ENCODE results near the gene DNAJC28.
A peak's percentile ranks its signal among the peaks of the same experiment; 100 is the strongest.

Gene DNAJC28

GRCh38 chr21:33487996-33488395 is 3.5 kb downstream of the DNAJC28 start:
- no peak for DNase-seq (ENCODE audit: low read depth)
- TF ChIP-seq, protein P1, sequence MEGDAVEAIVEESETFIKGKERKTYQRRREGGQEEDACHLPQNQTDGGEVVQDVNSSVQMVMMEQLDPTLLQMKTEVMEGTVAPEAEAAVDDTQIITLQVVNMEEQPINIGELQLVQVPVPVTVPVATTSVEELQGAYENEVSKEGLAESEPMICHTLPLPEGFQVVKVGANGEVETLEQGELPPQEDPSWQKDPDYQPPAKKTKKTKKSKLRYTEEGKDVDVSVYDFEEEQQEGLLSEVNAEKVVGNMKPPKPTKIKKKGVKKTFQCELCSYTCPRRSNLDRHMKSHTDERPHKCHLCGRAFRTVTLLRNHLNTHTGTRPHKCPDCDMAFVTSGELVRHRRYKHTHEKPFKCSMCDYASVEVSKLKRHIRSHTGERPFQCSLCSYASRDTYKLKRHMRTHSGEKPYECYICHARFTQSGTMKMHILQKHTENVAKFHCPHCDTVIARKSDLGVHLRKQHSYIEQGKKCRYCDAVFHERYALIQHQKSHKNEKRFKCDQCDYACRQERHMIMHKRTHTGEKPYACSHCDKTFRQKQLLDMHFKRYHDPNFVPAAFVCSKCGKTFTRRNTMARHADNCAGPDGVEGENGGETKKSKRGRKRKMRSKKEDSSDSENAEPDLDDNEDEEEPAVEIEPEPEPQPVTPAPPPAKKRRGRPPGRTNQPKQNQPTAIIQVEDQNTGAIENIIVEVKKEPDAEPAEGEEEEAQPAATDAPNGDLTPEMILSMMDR (conservative IDR thresholded peaks at IDR 0.05; ENCODE audit: low read length), result no peak
- no peak overlapping the region for H3K4me3 ChIP-seq (ENCODE audit: low read length)

- no peak overlapping the region for H3K4me3 ChIP-seq (ENCODE audit: low read length)
- DNase-seq (ENCODE audit: low read depth), result no peak
- TF ChIP-seq, protein P1 (conservative IDR thresholded peaks at IDR 0.05; ENCODE audit: low read length), result no peak
Observed at GRCh38 chr21:33481314-33481943, 10.1 kb downstream of the DNAJC28 start.

DNA sequence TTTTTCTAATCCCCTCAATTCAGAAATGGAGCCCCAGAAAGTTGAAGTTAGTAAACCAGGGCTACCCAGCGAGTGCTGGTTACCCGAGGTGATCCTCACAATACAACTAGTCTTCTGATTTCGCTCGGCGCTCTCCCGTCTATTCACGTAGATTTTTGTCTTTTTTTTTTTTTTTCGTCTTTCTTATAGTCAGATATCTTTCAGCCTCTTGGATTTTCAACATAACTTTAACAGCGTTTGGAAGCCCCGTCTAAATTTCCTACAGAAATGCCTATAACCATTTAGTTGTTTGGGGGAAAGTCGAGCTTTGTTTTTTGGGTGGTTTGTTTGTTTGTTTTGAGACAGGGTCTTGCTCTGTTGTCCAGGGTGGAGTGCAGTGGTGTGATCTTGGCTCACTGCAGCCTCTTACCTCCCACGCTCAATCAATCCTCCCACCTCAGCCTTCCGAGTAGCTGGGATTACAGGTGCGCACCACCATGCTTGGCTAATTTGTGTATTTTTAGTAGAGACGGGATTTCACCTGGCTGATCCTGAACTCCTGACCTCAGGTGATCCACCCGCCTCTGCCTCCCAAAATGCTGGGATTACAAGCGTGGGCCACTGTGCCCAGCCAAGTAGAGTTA is 10.9 kb downstream of the DNAJC28 start:
- DNase-seq (ENCODE audit: low read depth), result no peak
- TF ChIP-seq, protein P1 (conservative IDR thresholded peaks at IDR 0.05; ENCODE audit: low read length), result no peak
- peak overlapping the region; percentile 80 for H3K4me3 ChIP-seq (ENCODE audit: low read length)

DNA sequence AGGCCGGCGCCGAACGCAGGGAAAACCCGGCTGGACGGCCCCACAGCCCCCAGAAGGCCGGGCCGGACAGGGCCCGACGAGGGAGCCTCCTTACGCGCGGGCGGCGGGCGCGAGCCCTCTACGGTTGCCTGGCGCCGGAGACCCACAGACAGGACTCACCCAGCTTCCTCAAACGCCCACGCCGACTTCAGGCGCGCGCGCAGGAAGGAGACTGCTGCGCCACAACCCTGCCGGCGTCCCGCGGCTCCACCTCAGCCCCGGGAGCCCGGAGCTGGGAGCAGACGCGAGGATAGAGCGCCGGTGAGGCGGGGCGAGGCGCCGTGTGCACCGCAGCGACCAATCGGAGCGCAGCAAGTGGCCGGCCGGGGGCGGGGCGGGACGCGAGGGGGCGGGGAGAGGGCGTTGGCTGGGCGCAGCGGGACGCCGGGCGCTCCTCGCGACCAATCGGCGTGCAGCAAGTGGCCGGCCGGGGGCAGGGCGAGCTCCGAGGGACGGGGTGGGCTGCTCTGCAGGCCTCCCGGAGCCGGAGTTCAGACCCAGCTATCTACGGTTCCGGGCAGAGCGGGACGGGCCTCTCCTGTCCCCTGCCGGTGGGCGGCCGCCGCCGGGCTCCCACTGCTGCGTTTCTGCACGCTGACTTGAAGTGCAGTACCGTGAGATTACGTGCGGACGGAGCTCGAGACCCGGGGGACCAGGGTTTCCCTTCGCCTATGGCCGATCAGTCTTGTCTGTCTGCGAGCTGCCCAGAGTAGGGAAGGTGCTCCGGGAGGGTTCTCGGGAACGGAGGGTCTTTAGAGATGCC is 11.6 kb downstream of the DNAJC28 start, which contains the start of gene TMEM50B:
TMEM50B (minus strand) TSS at position 296 of the 802 bp plus-strand sequence. CDS start 11,089 bp downstream, outside the sequence.
- TF ChIP-seq, protein P1 (conservative IDR thresholded peaks at IDR 0.05; ENCODE audit: low read length), result peak; percentile 45
- DNase-seq (ENCODE audit: low read depth), result peak; percentile 94

GRCh38 chr21:33478935-33479678 is 12.4 kb downstream of the DNAJC28 start:
- TF ChIP-seq, protein P1 (conservative IDR thresholded peaks at IDR 0.05; ENCODE audit: low read length), result peak; percentile 15
- peak; percentile 31 for DNase-seq (ENCODE audit: low read depth)
- H3K4me3 ChIP-seq (ENCODE audit: low read length), result peak overlapping the region; percentile 82

More for the DNA sequence above, 11.6 kb downstream of the DNAJC28 start, which contains the start of gene TMEM50B:
- H3K4me3 ChIP-seq (ENCODE audit: low read length), result peak within 1 kb of the TSS; percentile 82

GRCh38 chr21:33478182-33478581 is 13.3 kb downstream of the DNAJC28 start:
- TF ChIP-seq, protein P1 (conservative IDR thresholded peaks at IDR 0.05; ENCODE audit: low read length), result no peak
- DNase-seq (ENCODE audit: low read depth), result no peak
- peak overlapping the region; percentile 82 for H3K4me3 ChIP-seq (ENCODE audit: low read length)

All from AG10803 (cell line).